WERI-Rb-1 (cell line): ENCODE data around the gene HSDL2.

Source experiments
- DNase-seq: peaks from one replicate; pipeline ENCODE4 v3.0.0-alpha.2; 2020
- H3K27ac ChIP-seq: fragments of 250-450 bp; sonication (Bioruptor Pico); 2 replicates; pipeline ENCODE4 v1.5.1; 2020; ENCODE audit warnings: mild to moderate bottlenecking, moderate library complexity
- H3K27me3 ChIP-seq: fragments of 250-450 bp; sonication (Bioruptor Pico); 2 replicates; pipeline ENCODE4 v1.5.1; 2021; ENCODE audit warnings: mild to moderate bottlenecking, low read depth, moderate library complexity; ENCODE audit not compliant: insufficient read depth, severe bottlenecking
- H3K36me3 ChIP-seq: fragments of 250-450 bp; sonication (Bioruptor Pico); 2 replicates; pipeline ENCODE4 v1.5.1; 2020; ENCODE audit warnings: mild to moderate bottlenecking, moderate library complexity
- H3K4me3 ChIP-seq: 2 replicates; pipeline ENCODE4 v1.5.1; 2011; ENCODE audit warnings: low read depth, mild to moderate bottlenecking, control low read depth, low read length
- H3K9me3 ChIP-seq: fragments of 250-450 bp; sonication (Bioruptor Pico); 2 replicates; pipeline ENCODE4 v1.5.1; 2021; ENCODE audit warnings: mild to moderate bottlenecking, moderate library complexity; ENCODE audit not compliant: severe bottlenecking
- CTCF ChIP-seq: IDR thresholded peaks from 2 replicates; pipeline ENCODE4 v1.5.1; 2011; ENCODE audit warnings: low read depth, mild to moderate bottlenecking, control low read depth, inconsistent platforms, low read length

HSDL2 gene

GRCh38 chr9:112520656-112521055 lies 140.7 kb downstream of the HSDL2 start:
- TF ChIP-seq CTCF, result no peak
- Histone ChIP-seq H3K27ac (no peak overlapping the region), H3K27me3 (no peaks in the 10 kb centered on the region), H3K4me3 (no peak overlapping the region), H3K9me3 (no peaks in the 10 kb centered on the region), H3K36me3 (peaks cover 8% of the 10 kb centered on the region)
- no peak for DNase-seq
